Measurements from ENCODE around the gene MYH10.

DNA sequence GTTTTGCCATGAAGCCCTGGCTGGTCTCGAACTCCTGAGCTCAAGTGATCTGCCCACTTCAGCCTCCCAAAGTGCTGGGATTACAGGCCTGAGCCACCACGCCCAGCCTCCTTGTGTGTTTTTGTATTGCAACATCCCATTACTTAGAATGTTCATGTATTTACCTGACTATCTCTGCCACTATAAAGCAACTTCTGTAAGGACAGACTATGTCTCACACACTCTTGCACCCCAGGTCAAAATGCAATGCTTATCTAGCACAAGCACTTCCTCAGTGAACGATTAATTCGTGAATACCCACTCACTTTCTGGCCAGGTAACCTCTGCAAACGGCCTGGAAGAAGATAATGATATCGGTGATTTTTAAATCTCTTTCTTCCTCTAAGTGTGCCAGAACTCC, 112.2 kb downstream of the MYH10 start:
- TF ChIP-seq, protein P1, sequence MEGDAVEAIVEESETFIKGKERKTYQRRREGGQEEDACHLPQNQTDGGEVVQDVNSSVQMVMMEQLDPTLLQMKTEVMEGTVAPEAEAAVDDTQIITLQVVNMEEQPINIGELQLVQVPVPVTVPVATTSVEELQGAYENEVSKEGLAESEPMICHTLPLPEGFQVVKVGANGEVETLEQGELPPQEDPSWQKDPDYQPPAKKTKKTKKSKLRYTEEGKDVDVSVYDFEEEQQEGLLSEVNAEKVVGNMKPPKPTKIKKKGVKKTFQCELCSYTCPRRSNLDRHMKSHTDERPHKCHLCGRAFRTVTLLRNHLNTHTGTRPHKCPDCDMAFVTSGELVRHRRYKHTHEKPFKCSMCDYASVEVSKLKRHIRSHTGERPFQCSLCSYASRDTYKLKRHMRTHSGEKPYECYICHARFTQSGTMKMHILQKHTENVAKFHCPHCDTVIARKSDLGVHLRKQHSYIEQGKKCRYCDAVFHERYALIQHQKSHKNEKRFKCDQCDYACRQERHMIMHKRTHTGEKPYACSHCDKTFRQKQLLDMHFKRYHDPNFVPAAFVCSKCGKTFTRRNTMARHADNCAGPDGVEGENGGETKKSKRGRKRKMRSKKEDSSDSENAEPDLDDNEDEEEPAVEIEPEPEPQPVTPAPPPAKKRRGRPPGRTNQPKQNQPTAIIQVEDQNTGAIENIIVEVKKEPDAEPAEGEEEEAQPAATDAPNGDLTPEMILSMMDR (IDR thresholded peaks at IDR 0.05): no peak
- TF ChIP-seq POLR2A (IDR thresholded peaks at IDR 0.05) (no peak), POLR2AphosphoS5 (IDR thresholded peaks at IDR 0.05) (no peak), EP300 (IDR thresholded peaks at IDR 0.05) (no peak)

All from upper lobe of left lung (tissue), 4 donors.